Gastroesophageal sphincter (tissue), 3 donors: ENCODE measurements around the gene CSF3.

Source experiments
- EP300 ChIP-seq: sonication (generic); formaldehyde crosslinking; IDR thresholded peaks from one replicate; pipeline ENCODE4 v1.6.1; 2017; ENCODE audit warnings: antibody characterized with exemption, mild to moderate bottlenecking
- POLR2AphosphoS5 ChIP-seq: sonication (generic); formaldehyde crosslinking; IDR thresholded peaks from one replicate; pipeline ENCODE4 v1.6.1; 2017; ENCODE audit warnings: antibody characterized with exemption
- TF ChIP-seq, protein P1 (sequence below), 4 experiments: fragments of 200-600 bp in 2 of 4; fragments of 450-650 bp in 2 of 4; sonication (generic) in 1 of 4; IDR thresholded peaks; one replicate each; pipeline ENCODE4 v1.5.1; 2017 to 2019; ENCODE audit warnings: antibody characterized with exemption in 4 of 4, mild to moderate bottlenecking in 2 of 4, moderate library complexity in 2 of 4

DNA sequence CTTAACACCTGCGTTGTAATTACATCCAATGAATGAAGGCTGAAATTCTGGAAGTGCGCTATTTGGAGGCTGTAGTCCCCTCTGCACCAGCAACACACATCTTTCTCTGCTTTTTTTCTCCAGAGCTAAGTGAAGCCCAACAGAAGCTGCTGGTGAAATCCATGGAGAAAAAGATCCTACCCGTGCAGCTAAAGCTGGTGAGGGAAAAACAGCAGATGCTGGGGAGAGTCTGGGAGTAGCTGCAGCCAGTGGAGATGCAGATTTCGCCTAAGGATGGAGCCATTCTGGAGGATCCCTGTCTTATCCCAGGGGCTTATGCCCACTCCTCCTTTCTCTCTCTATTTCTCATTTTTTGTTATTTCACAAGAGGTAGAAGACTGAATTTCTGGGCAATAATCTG, 39.4 kb upstream of the CSF3 start:
- TF ChIP-seq POLR2AphosphoS5 (no peak), EP300 (no peak)
- TF ChIP-seq, protein P1, sequence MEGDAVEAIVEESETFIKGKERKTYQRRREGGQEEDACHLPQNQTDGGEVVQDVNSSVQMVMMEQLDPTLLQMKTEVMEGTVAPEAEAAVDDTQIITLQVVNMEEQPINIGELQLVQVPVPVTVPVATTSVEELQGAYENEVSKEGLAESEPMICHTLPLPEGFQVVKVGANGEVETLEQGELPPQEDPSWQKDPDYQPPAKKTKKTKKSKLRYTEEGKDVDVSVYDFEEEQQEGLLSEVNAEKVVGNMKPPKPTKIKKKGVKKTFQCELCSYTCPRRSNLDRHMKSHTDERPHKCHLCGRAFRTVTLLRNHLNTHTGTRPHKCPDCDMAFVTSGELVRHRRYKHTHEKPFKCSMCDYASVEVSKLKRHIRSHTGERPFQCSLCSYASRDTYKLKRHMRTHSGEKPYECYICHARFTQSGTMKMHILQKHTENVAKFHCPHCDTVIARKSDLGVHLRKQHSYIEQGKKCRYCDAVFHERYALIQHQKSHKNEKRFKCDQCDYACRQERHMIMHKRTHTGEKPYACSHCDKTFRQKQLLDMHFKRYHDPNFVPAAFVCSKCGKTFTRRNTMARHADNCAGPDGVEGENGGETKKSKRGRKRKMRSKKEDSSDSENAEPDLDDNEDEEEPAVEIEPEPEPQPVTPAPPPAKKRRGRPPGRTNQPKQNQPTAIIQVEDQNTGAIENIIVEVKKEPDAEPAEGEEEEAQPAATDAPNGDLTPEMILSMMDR (IDR thresholded peaks at IDR 0.05), result no peak
